Activated B cell treated with CpG ODN at 0.5 μM for 24 hours (primary cell): ENCODE data around the gene LIMK1. TPM values are rescaled to one million over a fixed set of nuclear protein-coding genes. Genes with fewer than 3 reads are reported as not detected.

Experiments
- ATAC-seq: fragments of 200-7000 bp; cut with Tn5 transposase; one replicate; pipeline ENCODE4 v1.10.0; 2021; ENCODE audit warnings: low read depth, mild to moderate bottlenecking, moderate library complexity
- CTCF ChIA-PET: fragments of 350-600 bp; sonication (Branson Sonifier 250); formaldehyde crosslinking; loops from one replicate; lab custom pipeline; 2021; ENCODE audit warnings: antibody characterized with exemption; lab: Charles Lee
- POLR2A ChIA-PET: fragments of 350-600 bp; sonication (Branson Sonifier 250); formaldehyde crosslinking; loops from one replicate; lab custom pipeline; 2021; ENCODE audit warnings: antibody characterized with exemption; lab: Charles Lee
- DNase-seq: peaks from one replicate; pipeline ENCODE4 v3.0.0; 2022
- H3K27ac Mint-ChIP-seq: one replicate; pipeline ENCODE4 v1.8.0; 2020; ENCODE audit warnings: mixed read lengths
- H3K27me3 Mint-ChIP-seq: one replicate; pipeline ENCODE4 v1.8.0; 2021; ENCODE audit warnings: mixed read lengths
- H3K36me3 Mint-ChIP-seq: one replicate; pipeline ENCODE4 v1.8.0; 2021; ENCODE audit warnings: low read depth, mixed read lengths
- H3K4me1 Mint-ChIP-seq: one replicate; pipeline ENCODE4 v1.8.0; 2021; ENCODE audit warnings: mixed read lengths
- H3K4me3 Mint-ChIP-seq: one replicate; pipeline ENCODE4 v1.8.0; 2020; ENCODE audit warnings: mild to moderate bottlenecking, mixed read lengths
- H3K9me3 Mint-ChIP-seq: one replicate; pipeline ENCODE4 v1.8.0; 2020; ENCODE audit warnings: mixed read lengths
- intact Hi-C: fragments of 100-400 bp; cut with micrococcal nuclease; formaldehyde crosslinking; loops from one replicate; pipeline ENCODE4 v1.15.1; 2024
- total RNA-seq: library from RNA; stranded (reverse); gene quantifications from 2 replicates; pipeline ENCODE4 v1.2.3, GENCODE V29; 2022
- TF ChIP-seq, protein P1 (sequence below): fragments of 200-600 bp; IDR thresholded peaks from one replicate; pipeline ENCODE4 v1.8.0; 2022; ENCODE audit warnings: antibody characterized with exemption, mild to moderate bottlenecking

The LIMK1 gene
- total RNA-seq, 1 donor from 2014 or later = 59.6 TPM

- peaks cover 3% of the 10 kb centered on the region for H3K4me1 Mint-ChIP-seq
- ChIA-PET CTCF (no interaction called here), POLR2A (interaction anchor here (1.0 kb wide), 1 partner anchor 158 kb away, joined by 3 read pairs; no protein-coding TSS in a partner anchor)
- no peak for ATAC-seq
- TF ChIP-seq, protein P1, sequence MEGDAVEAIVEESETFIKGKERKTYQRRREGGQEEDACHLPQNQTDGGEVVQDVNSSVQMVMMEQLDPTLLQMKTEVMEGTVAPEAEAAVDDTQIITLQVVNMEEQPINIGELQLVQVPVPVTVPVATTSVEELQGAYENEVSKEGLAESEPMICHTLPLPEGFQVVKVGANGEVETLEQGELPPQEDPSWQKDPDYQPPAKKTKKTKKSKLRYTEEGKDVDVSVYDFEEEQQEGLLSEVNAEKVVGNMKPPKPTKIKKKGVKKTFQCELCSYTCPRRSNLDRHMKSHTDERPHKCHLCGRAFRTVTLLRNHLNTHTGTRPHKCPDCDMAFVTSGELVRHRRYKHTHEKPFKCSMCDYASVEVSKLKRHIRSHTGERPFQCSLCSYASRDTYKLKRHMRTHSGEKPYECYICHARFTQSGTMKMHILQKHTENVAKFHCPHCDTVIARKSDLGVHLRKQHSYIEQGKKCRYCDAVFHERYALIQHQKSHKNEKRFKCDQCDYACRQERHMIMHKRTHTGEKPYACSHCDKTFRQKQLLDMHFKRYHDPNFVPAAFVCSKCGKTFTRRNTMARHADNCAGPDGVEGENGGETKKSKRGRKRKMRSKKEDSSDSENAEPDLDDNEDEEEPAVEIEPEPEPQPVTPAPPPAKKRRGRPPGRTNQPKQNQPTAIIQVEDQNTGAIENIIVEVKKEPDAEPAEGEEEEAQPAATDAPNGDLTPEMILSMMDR = no peak
- H3K9me3 Mint-ChIP-seq = no peaks in the 10 kb centered on the region
- H3K36me3 Mint-ChIP-seq = peaks cover 9% of the 10 kb centered on the region
- no peak overlapping the region for H3K27ac Mint-ChIP-seq
- no peaks in the 10 kb centered on the region for H3K27me3 Mint-ChIP-seq
- H3K4me3 Mint-ChIP-seq = no peak overlapping the region
- intact Hi-C loops = no loop called here
- DNase-seq = no peak
Observed at GRCh38 chr7:74126220-74126880, 42.7 kb downstream of the LIMK1 start.

DNA sequence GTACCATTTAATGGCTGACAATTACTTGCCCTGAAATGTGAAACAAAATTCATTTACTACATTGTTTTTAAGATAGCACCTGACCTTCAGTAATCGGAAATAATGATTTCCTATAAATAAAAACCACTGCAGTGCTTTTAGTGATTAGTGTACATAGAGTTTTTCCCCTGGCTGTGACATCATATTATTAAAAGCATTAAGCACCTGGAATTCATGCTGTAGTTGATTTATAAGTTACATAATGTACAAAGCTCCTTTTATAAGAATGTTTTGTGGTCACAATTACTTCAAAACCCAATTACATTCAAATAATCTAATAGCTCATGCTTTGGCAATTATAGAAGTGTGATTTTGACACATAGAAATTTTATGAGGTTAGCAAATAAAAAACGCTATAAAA lies 46.3 kb downstream of the LIMK1 start:
- TF ChIP-seq, protein P1 = no peak
- CTCF ChIA-PET = no interaction called here
- no peaks in the 10 kb centered on the region for H3K36me3 Mint-ChIP-seq
- no peaks in the 10 kb centered on the region for H3K9me3 Mint-ChIP-seq
- POLR2A ChIA-PET = no interaction called here
- DNase-seq = no peak
- no peak overlapping the region for H3K4me3 Mint-ChIP-seq
- no peak for ATAC-seq
- H3K27ac Mint-ChIP-seq = no peak overlapping the region
- intact Hi-C loops = no loop called here
- no peaks in the 10 kb centered on the region for H3K27me3 Mint-ChIP-seq
- no peaks in the 10 kb centered on the region for H3K4me1 Mint-ChIP-seq

- intact Hi-C loops = no loop called here
- ATAC-seq = no peak
- no peak overlapping the region for H3K4me3 Mint-ChIP-seq
Observed at GRCh38 chr7:74130518-74130917, 46.9 kb downstream of the LIMK1 start.

DNA sequence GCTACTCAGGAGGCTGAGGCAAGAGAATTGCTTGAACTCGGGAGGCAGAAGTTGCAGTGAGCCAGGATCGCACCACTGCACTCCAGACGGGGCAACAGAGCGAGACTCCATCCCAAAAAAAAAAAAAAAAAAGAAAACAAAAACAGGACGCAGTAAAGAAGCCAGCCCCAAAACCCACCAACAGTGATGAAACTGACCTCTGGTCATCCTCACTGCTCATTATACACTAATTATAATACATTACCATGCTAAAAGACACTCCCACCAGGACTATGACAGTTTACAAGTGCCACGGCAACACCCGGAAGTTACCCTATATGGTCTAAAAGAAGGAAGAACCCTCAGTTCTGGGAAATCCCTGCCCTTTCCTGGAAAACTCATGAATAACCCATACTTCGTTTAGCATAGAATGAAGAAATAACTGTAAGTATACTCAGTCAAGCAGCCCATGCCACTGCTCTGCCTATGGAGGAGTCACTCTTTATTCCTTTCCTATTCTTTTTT lies 50.6 kb downstream of the LIMK1 start:
- TF ChIP-seq, protein P1 = no peak
- ChIA-PET POLR2A (no interaction called here), CTCF (no interaction called here)
- Mint-ChIP-seq H3K27ac (no peak overlapping the region), H3K36me3 (no peaks in the 10 kb centered on the region), H3K4me3 (no peak overlapping the region), H3K27me3 (no peaks in the 10 kb centered on the region), H3K9me3 (no peaks in the 10 kb centered on the region), H3K4me1 (no peaks in the 10 kb centered on the region)
- no peak for ATAC-seq
- no peak for DNase-seq
- intact Hi-C loops = no loop called here

More at GRCh38 chr7:74130518-74130917, 46.9 kb downstream of the LIMK1 start:
- Mint-ChIP-seq H3K36me3 (no peaks in the 10 kb centered on the region), H3K9me3 (no peaks in the 10 kb centered on the region), H3K27me3 (no peaks in the 10 kb centered on the region), H3K27ac (no peak overlapping the region), H3K4me1 (no peaks in the 10 kb centered on the region)
- CTCF ChIA-PET = no interaction called here
- TF ChIP-seq, protein P1 = no peak
- no peak for DNase-seq
- POLR2A ChIA-PET = no interaction called here

- Mint-ChIP-seq H3K27ac (no peak overlapping the region), H3K4me3 (no peak overlapping the region), H3K36me3 (no peaks in the 10 kb centered on the region), H3K4me1 (peaks cover 5% of the 10 kb centered on the region), H3K9me3 (no peaks in the 10 kb centered on the region), H3K27me3 (no peaks in the 10 kb centered on the region)
- DNase-seq (no peak), ATAC-seq (no peak)
- POLR2A ChIA-PET = no interaction called here
- intact Hi-C loops = no loop called here
- TF ChIP-seq, protein P1 = no peak
- CTCF ChIA-PET = no interaction called here
Observed at GRCh38 chr7:74138334-74138867, 54.8 kb downstream of the LIMK1 start.
